GM18951 (cell line): ENCODE results near the gene SGK1.

ENCODE experiments used
- POLR2A ChIP-seq: IDR thresholded peaks from 4 replicates; pipeline ENCODE4 v1.6.1; 2011; ENCODE audit warnings: mild to moderate bottlenecking; ENCODE audit not compliant: insufficient read length, insufficient read depth; ENCODE audit errors: extremely low read depth
- in situ Hi-C: fragments of 300-500 bp; cut with MboI; formaldehyde crosslinking; loops from one replicate; pipeline ENCODE4 v1.12.0; 2022; ENCODE audit warnings: low sequenced_read_pairs, mixed read lengths, inconsistent platforms; ENCODE audit not compliant: unreplicated experiment

SGK1 gene

GRCh38 chr6:134317471-134318131 is at the start of gene SGK1:
Gene SGK1, minus strand, starts transcription at chr6:134318112. Its CDS starts 652 bp downstream, at chr6:134317460.
- TF ChIP-seq POLR2A = no peak
- in situ Hi-C loops = no loop called here

GRCh38 chr6:134363323-134364039 is 45.6 kb upstream of the SGK1 start:
- no peak for TF ChIP-seq POLR2A
- in situ Hi-C loops = no loop called here

GRCh38 chr6:134361011-134361410 is 43.1 kb upstream of the SGK1 start:
- in situ Hi-C loops = no loop called here
- no peak for TF ChIP-seq POLR2A

GRCh38 chr6:134359302-134359701 is 41.4 kb upstream of the SGK1 start:
- in situ Hi-C loops = no loop called here
- no peak for TF ChIP-seq POLR2A

GRCh38 chr6:134358320-134358719 is 40.4 kb upstream of the SGK1 start:
- no peak for TF ChIP-seq POLR2A
- in situ Hi-C loops = no loop called here

GRCh38 chr6:134357022-134357487 is 39.1 kb upstream of the SGK1 start:
- in situ Hi-C loops = no loop called here
- no peak for TF ChIP-seq POLR2A

- no peak for TF ChIP-seq POLR2A
- in situ Hi-C loops = no loop called here
Measured at GRCh38 chr6:134356405-134356804, 38.5 kb upstream of the SGK1 start.

GRCh38 chr6:134352786-134353480 is 35.0 kb upstream of the SGK1 start:
- in situ Hi-C loops = no loop called here
- no peak for TF ChIP-seq POLR2A

- in situ Hi-C loops = no loop called here
- TF ChIP-seq POLR2A = no peak
Measured at GRCh38 chr6:134351615-134352474, 33.9 kb upstream of the SGK1 start.

GRCh38 chr6:134347885-134348805 is 30.2 kb upstream of the SGK1 start:
- in situ Hi-C loops = no loop called here
- TF ChIP-seq POLR2A = no peak

GRCh38 chr6:134346932-134347545 is 29.1 kb upstream of the SGK1 start:
- in situ Hi-C loops = no loop called here
- TF ChIP-seq POLR2A = no peak
